Fibroblast of lung (primary cell): ENCODE data around the gene EEPD1. TPM values are rescaled to one million over a fixed set of nuclear protein-coding genes. Genes with fewer than 3 reads are reported as not detected.

Experiments used
- DNase-seq, 2 donors: peaks; one replicate each; pipeline versions ENCODE4 v3.0.0 to v3.0.0-alpha.2; 2010; ENCODE audit warnings: low read depth in 2 of 2
- H2AFZ ChIP-seq: 2 replicates; pipeline ENCODE4 v1.5.1; 2012; ENCODE audit warnings: low read length, control low read depth, inconsistent platforms
- H3K27ac ChIP-seq: 2 replicates; pipeline ENCODE4 v1.5.1; 2011; ENCODE audit warnings: low read length, control low read depth; ENCODE audit not compliant: insufficient read depth
- H3K27me3 ChIP-seq: 2 replicates; pipeline ENCODE4 v1.5.1; 2011; ENCODE audit warnings: mild to moderate bottlenecking, low read length; ENCODE audit not compliant: control insufficient read depth, insufficient read depth
- H3K36me3 ChIP-seq: 2 replicates; pipeline ENCODE4 v1.5.1; 2011; ENCODE audit warnings: low read length; ENCODE audit not compliant: control insufficient read depth, insufficient read depth
- H3K4me1 ChIP-seq: 2 replicates; pipeline ENCODE4 v1.5.1; 2011; ENCODE audit warnings: low read length; ENCODE audit not compliant: control insufficient read depth, insufficient read depth; ENCODE audit errors: extremely low read depth
- H3K4me2 ChIP-seq: 2 replicates; pipeline ENCODE4 v1.5.1; 2011; ENCODE audit warnings: low read length, control low read depth; ENCODE audit not compliant: insufficient read depth; ENCODE audit errors: extremely low read depth
- H3K4me3 ChIP-seq, 4 experiments: fragments of 200-600 bp in 1 of 4; sonication (generic) in 1 of 4; replicated peaks in 1 of 4; 2 replicates each; pipeline ENCODE4 v1.5.1; 2011 to 2016; ENCODE audit warnings: low read length in 4 of 4, low read depth in 3 of 4, mild to moderate bottlenecking in 3 of 4, control low read depth in 2 of 4, inconsistent platforms in 1 of 4, mixed read lengths in 1 of 4; ENCODE audit not compliant: insufficient read depth in 1 of 4; ENCODE audit errors: control extremely low read depth in 1 of 4
- H3K79me2 ChIP-seq: 2 replicates; pipeline ENCODE4 v1.5.1; 2012; ENCODE audit warnings: mild to moderate bottlenecking, low read length, inconsistent platforms; ENCODE audit not compliant: control insufficient read depth, insufficient read depth
- H3K9ac ChIP-seq: 2 replicates; pipeline ENCODE4 v1.5.1; 2011; ENCODE audit warnings: mild to moderate bottlenecking, low read length, control low read depth; ENCODE audit not compliant: insufficient read depth
- H3K9me3 ChIP-seq: 2 replicates; pipeline ENCODE4 v1.5.1; 2012; ENCODE audit warnings: low read depth, low read length; ENCODE audit not compliant: control insufficient read depth, insufficient read depth
- H4K20me1 ChIP-seq: 2 replicates; pipeline ENCODE4 v1.5.1; 2011; ENCODE audit warnings: low read length; ENCODE audit not compliant: control insufficient read depth, insufficient read depth; ENCODE audit errors: extremely low read depth
- CTCF ChIP-seq, 2 donors: IDR thresholded peaks in 1 of 2; conservative IDR thresholded peaks in 1 of 2; 1 replicate in 1 of 2; 2 replicates in 1 of 2; pipeline ENCODE4 v1.5.1; 2011 to 2012; ENCODE audit warnings: low read length in 2 of 2, control low read depth in 1 of 2, inconsistent platforms in 1 of 2, low read depth in 1 of 2, mild to moderate bottlenecking in 1 of 2
- EZH2 ChIP-seq: IDR thresholded peaks from 2 replicates; pipeline ENCODE4 v1.5.1; 2012; ENCODE audit warnings: low read length, control low read depth, mild to moderate bottlenecking; ENCODE audit errors: missing control alignments
- polyA plus RNA-seq, 2 donors: library from polyadenylated mRNA; depleted of rRNA in 1 of 2; stranded (reverse) in 1 of 2; unstranded in 1 of 2; fragments of >200 nt; gene quantifications; 2 replicates each; pipeline ENCODE4 v1.2.1, GENCODE V29; 2011 to 2012; ENCODE audit warnings: missing spikeins in 1 of 2
- total RNA-seq: library from RNA; depleted of rRNA; stranded (reverse); fragments of >200 nt; gene quantifications from 2 replicates; pipeline ENCODE4 v1.2.1, GENCODE V29; 2014

The EEPD1 gene
- total and polyA plus RNA-seq, 2 donors (not counting 1 experiment from before 2014, with no cell fraction given), result 8.4 to 15.9 TPM

- TF ChIP-seq EZH2, result no peak
- TF ChIP-seq CTCF (conservative IDR thresholded peaks at IDR 0.05 in 1 of 2, IDR thresholded peaks at IDR 0.05 in 1 of 2; ENCODE audit: low read depth in 1 of 2, low read length in 2 of 2), result no peak
- Histone ChIP-seq H2AFZ (no peak overlapping the region), H3K4me1 (no peaks in the 10 kb centered on the region), H3K9ac (no peak overlapping the region), H3K4me2 (no peak overlapping the region), H4K20me1 (no peaks in the 10 kb centered on the region), H3K36me3 (no peaks in the 10 kb centered on the region), H3K27me3 (no peaks in the 10 kb centered on the region), H3K79me2 (no peaks in the 10 kb centered on the region), H3K9me3 (no peaks in the 10 kb centered on the region), H3K4me3 (no peak overlapping the region), H3K27ac (no peak overlapping the region)
- no peak for DNase-seq
Observed at GRCh38 chr7:36192877-36193276, 39.8 kb downstream of the EEPD1 start.

DNA sequence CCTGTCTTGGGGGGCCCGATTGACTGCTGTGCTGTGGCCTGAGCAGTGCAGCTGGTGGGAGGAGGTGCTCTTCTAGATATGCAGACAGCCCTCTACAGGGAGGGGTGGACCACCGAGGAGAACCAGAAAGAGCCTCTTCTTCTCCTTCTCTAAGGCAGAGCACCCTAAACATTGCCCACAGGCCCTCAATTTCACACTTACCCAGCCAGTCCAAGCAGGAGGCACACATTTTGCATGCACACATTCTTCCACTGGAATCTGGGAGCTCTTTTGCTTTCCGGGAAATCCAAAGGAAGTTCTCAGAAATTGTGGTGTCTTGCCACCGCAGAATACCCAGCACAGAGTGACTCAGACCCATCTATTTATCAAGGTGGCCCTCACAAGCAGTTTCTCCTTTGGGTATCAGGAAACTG is 45.8 kb downstream of the EEPD1 start:
- H3K79me2 ChIP-seq, result no peaks in the 10 kb centered on the region
- no peak for TF ChIP-seq EZH2
- no peak for TF ChIP-seq CTCF (conservative IDR thresholded peaks at IDR 0.05 in 1 of 2, IDR thresholded peaks at IDR 0.05 in 1 of 2; ENCODE audit: low read depth in 1 of 2, low read length in 2 of 2)
- H4K20me1 ChIP-seq, result no peaks in the 10 kb centered on the region
- H3K27ac ChIP-seq, result no peak overlapping the region
- no peak overlapping the region for H3K4me2 ChIP-seq
- DNase-seq, result peak in 1 of 2 donors; percentile 74
- no peaks in the 10 kb centered on the region for H3K4me1 ChIP-seq
- no peak overlapping the region for H3K9ac ChIP-seq
- no peak overlapping the region for H2AFZ ChIP-seq
- no peaks in the 10 kb centered on the region for H3K9me3 ChIP-seq
- no peaks in the 10 kb centered on the region for H3K36me3 ChIP-seq
- H3K27me3 ChIP-seq, result no peaks in the 10 kb centered on the region
- H3K4me3 ChIP-seq, result no peak overlapping the region

- Histone ChIP-seq H3K79me2 (no peaks in the 10 kb centered on the region), H2AFZ (no peak overlapping the region)
Observed at GRCh38 chr7:36199329-36199728, 46.3 kb downstream of the EEPD1 start.

More at GRCh38 chr7:36199329-36199728, 46.3 kb downstream of the EEPD1 start:
- Histone ChIP-seq H3K27ac (no peak overlapping the region), H3K36me3 (no peaks in the 10 kb centered on the region), H3K27me3 (no peaks in the 10 kb centered on the region), H4K20me1 (no peaks in the 10 kb centered on the region), H3K9ac (no peak overlapping the region), H3K4me1 (no peaks in the 10 kb centered on the region), H3K4me2 (no peak overlapping the region), H3K4me3 (no peak overlapping the region), H3K9me3 (no peaks in the 10 kb centered on the region)
- TF ChIP-seq EZH2, result no peak
- TF ChIP-seq CTCF (conservative IDR thresholded peaks at IDR 0.05 in 1 of 2, IDR thresholded peaks at IDR 0.05 in 1 of 2; ENCODE audit: low read depth in 1 of 2, low read length in 2 of 2), result no peak
- no peak for DNase-seq
